HG02610 (cell line): ENCODE data around the gene TMEM232.
A peak's percentile ranks its signal among the peaks of the same experiment; 100 is the strongest.
"Not testable (repeated sequence)": the region's sequence is repeated elsewhere in the genome, so short reads cannot be mapped to it uniquely, and the experiment has no call there.

Source experiments
- ATAC-seq: cut with Tn5 transposase; IDR thresholded peaks from one replicate; pipeline ENCODE4 v1.9.1; 2021; ENCODE audit warnings: mild to moderate bottlenecking, moderate library complexity; ENCODE audit not compliant: unreplicated experiment

TMEM232 gene

DNA sequence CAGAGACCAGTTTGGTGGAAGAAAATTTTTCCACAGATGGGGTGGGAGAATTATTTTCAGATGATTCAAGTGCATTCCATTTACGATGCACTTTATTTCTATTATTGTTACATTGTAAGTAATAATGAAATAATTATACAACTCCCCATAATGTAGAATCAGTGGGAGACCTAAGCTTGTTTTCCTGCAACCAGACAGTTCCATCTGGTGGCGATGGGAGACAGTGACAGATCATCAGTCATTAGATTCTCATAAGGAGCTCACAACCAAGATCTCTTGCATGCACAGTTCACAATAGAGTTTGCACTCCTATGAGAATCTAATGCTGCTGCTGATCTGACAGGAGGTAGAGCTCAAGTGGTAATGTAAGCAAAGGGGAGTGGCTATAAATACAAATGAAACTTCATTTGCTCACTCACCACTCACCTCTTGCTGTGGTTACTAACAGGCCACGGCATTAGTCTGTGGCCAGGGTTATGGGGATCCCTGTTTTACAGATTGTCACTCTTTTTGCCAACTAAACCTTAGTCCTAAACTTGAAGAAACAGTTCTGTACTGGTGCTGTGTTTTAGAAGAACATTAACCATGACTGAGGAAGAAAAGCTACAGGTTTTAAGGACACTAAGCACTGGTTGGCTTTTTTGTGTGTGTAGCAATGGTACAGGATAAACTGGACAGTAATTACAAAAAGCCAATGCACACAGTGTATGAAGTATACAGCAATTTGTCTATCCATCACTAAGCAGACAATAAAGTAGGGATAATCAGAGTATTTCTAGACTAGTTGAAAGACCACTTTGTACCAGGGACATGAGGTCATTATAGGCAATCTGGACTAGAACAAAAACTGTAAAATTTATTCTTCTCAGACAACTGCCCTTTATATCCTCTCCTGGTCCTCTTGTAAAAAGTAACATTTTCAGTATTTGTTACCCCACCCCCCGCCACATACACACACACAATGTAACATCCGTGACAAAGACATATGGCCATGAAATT, 9.9 kb downstream of the TMEM232 start:
- peak; percentile 79 for ATAC-seq

DNA sequence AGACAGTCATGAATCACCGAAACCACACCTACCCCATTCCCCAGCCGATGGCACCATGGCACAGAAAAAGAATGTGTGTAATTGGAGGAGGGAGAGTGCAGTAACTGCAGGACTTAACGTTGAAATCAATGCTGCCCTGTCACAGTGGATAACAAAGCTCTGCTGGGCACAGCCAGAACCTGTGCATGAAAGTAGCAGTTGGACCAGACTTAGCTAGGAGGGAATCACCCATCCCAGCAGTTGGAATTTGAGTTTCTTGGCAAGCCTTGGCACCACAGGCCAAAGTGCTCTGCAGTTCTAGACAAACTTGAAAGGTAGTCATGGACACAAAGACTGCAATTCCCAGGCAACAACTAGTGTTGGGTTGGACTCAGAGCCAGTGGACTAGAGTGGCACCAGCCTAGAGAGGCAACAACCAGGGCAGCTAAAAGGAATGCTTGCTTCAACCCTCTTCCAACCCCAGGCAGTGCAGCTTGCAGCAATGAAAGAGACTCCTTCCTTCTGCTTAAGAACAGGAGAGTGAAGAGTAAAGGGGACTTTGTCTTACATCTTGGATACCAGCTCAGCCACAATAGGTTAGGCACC, 19.1 kb downstream of the TMEM232 start:
- ATAC-seq: no peak

- ATAC-seq: no peak
Measured at GRCh38 chr5:110705349-110705748, 21.1 kb downstream of the TMEM232 start.

DNA sequence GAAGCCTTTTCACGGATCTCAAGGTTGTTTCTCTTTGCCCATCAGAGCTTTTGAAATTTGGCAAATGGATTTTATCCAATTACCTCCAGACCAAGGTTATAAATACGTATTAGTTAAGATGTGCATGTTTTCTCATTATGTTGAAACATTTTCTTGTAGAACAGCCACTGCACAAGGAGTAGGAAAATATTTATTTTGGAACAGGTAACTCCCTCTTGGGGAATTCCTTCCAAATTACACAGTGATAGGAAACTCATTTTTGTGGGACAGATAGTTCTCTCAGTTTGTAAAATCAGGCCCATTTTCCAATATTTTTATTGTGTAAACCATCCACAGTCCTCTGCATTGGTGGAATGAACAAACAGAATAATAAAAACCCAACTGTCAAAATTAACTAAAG, 23.0 kb downstream of the TMEM232 start:
- ATAC-seq: no peak

DNA sequence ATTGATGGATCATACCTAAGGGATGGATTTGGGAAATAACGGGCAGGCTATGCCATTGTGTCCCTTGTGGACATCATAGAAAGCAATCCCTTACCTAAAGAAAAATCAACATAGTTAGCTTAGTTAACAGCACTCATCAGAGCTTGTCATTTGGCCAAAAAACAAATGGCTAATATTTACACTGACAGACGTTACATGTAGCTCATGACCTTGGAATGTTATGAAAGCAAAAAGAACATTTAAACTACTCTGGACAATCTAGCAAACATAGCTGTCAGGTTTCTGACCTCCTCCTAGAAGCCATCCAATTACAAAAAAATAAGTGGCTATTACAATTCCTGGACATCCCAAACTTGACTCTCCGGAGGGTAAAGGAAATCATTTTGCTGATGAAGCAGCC, 23.8 kb downstream of the TMEM232 start:
- ATAC-seq: no peak

GRCh38 chr5:110702300-110702699, 24.2 kb downstream of the TMEM232 start:
- no peak for ATAC-seq

GRCh38 chr5:110692669-110693068, 33.8 kb downstream of the TMEM232 start:
- ATAC-seq: not testable (repeated sequence)

GRCh38 chr5:110690587-110690986, 35.9 kb downstream of the TMEM232 start:
- not testable (repeated sequence) for ATAC-seq

GRCh38 chr5:110687485-110687884, 39.0 kb downstream of the TMEM232 start:
- no peak for ATAC-seq

- ATAC-seq: no peak
Measured at GRCh38 chr5:110686270-110686669, 40.2 kb downstream of the TMEM232 start.

DNA sequence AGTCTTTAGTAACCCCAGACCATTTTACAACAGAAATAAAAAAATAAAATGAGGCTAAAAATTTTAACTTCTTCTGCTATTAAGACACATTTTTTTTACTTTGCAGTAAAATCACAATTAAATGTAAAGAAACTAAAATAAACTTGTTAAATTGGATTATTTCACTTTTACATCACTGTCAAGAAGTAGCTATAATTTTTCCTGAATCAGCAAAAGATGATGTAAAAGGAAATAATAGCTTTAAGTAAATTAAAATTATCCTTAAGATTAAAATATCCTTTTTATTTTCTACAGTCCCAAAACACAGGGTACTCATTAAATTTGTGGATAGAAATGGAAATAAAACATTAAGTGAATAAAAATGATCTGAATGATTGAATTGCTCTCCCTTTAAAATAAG, 44.5 kb downstream of the TMEM232 start:
- no peak for ATAC-seq

DNA sequence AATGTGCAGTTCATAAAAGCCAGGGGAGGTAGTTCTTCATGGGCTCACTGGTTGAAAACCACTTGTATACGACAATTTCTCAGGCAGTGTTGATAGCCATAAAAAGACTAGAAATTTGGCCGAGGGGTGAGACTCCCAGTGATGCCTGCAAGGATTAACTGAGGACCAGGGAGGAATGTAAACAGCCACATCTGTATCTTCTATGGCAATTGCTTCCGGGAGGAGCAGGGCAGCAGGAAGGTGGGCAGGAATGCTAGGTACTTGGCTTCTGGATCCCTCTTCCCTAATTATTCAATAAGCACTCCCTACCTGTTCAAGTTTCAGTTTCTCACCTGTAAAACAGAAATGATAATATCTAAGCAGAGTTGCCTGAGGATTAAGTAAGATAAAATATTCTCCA, 45.4 kb downstream of the TMEM232 start:
- ATAC-seq: no peak

GRCh38 chr5:110676554-110676953, 49.9 kb downstream of the TMEM232 start:
- ATAC-seq: not testable (repeated sequence)

DNA sequence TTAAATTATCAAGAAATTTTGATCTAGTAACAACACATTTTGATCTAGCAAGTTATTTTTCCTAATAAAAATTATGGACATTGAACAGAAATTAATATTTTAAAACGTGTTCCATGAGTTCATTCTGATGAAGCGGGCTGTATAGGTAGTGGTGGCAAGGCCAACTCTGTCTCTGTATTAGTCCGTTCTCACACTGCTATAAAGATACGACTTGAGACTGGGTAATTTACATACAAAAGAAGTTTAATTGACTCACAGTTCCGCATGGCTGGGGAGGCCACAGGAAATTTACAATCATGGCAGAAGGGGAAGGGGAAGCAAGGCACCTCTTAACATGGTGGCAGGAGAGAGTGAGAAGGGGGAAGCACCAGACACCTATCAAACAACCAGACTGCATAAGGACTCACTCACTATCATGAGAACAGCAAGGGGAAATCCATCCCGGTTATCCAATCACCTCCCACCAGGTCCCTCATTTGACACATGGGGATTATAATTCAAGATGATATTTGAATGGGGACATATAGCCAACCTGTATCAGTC, 61.2 kb downstream of the TMEM232 start:
- ATAC-seq: no peak

DNA sequence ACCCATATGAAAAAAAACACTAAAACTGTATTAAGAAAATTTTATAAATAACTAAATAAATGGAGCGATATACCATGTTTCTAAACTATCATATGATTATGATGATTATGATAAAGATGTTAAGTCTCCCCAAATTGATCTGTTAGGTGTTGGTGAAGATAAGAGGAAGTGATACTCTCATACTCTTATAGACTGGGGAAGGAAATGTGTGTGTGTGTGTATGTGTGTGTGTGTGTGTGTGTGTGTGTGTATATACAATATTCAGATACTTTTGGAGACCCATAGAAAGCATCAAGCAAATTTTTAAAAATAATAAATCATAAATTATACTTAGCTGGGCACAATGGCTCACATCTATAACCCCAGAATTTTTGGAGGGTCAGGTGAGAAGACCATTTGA, 62.9 kb downstream of the TMEM232 start:
- peak; percentile 84 for ATAC-seq

DNA sequence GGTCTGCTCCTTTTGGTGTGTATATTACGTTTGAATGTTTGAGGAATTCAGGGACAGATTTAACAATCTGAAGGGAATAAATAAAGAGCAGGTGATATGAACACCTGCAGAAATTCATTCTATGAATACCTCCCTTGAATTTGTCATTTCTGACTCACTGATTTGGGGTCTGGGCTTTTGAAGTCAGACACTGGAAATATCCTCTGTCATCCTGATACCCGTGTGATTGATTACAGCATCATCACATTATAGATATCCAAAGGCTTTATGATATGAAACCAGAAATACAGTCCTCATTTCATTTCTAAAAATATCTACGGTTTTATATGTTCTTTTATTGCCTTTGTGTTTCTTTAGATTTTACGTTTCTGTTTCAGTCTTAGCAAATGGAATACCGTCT, 68.5 kb downstream of the TMEM232 start:
- ATAC-seq: no peak

DNA sequence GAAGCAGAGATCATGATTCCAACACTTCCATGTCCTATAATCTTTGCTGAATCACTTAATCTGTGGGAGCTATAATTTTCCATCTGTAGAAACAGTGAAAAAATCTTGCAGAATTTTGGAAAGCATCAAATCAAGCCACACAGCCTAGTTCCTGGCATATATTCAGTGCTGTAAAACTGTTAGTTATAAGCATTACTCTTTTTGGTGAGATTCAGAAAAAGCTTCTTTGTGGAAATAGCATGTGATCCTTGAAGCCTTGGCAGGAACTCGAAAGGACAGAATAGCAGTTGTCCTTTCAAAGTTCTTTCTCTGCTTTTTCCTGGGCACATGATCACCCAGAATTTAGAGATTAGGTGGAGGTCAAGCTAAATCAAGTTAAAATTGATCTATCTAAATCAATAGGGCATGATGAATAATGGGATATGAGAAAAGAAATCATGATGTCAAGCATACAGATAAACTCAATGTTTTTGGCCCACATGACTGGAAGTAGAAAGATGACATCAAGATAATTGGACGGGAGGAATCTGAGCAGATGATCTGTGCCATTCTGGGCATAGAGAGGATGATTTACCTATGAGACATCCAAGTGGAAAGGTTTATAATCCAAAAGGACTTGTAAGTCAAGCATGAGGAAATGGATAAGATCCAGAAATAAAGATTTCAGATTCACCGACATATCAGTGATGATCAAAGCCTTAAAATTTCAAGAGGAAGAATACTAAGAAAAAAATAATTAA, 73.1 kb downstream of the TMEM232 start:
- ATAC-seq: no peak

GRCh38 chr5:110651507-110651906, 75.0 kb downstream of the TMEM232 start:
- ATAC-seq: no peak

DNA sequence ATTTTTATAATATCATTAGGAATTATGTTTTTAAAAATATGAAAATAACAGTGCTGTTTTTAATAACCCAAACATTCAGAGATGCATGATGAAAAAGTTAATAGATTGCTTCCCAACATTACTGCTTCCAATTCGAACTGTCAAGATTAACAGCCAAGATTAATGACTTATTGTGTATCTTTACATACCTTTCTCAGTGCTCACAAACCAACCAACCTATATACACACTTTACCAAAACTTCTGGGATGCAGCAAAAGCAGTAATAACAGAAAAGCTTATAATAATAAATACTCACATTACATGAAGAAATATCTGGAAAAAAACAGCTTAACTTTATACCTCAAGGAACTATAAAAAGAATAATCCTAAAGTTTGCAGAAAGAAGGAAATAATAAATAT, 82.1 kb downstream of the TMEM232 start:
- ATAC-seq: no peak

DNA sequence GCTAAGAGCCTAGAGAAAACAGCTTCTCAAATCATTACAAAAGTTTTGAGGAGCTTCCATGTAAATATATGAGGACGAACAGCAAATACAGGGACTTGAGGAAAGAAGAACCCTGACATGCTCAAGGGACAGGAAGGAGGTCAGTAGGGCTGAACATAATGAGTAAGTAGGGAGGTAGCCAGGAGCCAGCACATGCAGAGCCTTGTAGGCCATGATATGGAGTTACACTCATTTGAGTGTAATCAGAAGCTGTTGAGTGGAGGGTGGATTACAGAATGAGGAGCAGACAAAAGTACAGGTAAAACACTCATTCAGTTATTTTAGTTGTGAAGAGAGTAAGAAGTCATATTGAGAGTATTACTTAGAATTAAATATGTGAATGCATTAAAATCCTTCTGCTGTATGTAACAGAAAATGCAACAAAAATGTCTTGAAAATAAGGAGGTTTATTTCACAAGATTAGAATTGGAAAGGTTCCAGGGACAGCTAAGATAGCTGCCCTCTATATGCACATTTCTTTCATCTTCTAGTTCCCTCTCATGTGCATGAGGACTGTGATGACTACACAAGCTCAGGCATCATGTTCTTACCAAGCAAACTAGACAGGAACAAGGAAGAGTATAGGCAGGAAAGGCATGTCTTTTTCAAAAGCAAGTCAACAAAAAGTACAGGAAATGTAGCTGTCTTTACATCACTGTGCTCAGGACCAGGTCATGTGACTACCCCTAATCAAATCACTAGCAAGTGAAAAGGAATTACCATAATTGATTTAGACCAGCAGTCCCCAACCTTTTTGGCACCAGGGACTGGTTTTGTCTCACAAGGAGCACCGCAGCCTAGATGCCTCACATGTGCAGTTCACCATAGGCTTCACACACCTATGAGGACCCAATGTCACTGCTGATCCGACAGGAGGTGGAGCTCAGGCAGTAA, 87.2 kb downstream of the TMEM232 start:
- ATAC-seq: no peak
